Measurements from ENCODE around the gene APOC3.
"Not testable (repeated sequence)": the region's sequence is repeated elsewhere in the genome, so short reads cannot be mapped to it uniquely, and the experiment has no call there.

APOC3 gene

GRCh38 chr11:116828632-116829524 lies 829 bp upstream of the APOC3 start:
- in situ Hi-C loops (cut with MboI; ENCODE audit: low sequenced_read_pairs) = no loop called here

GRCh38 chr11:116830184-116830912 lies 641 bp downstream of the APOC3 start:
- in situ Hi-C loops (cut with MboI; ENCODE audit: low sequenced_read_pairs) = no loop called here

- in situ Hi-C loops (cut with MboI; ENCODE audit: low sequenced_read_pairs) = no loop called here
Measured at GRCh38 chr11:116831790-116832349, 2.2 kb downstream of the APOC3 start.

- in situ Hi-C loops (cut with MboI; ENCODE audit: low sequenced_read_pairs) = no loop called here
Measured at GRCh38 chr11:116832350-116833290, 2.9 kb downstream of the APOC3 start.

GRCh38 chr11:116833491-116833815 lies 3.7 kb downstream of the APOC3 start:
- in situ Hi-C loops (cut with MboI; ENCODE audit: low sequenced_read_pairs) = no loop called here

GRCh38 chr11:116833816-116834534 lies 4.3 kb downstream of the APOC3 start:
- in situ Hi-C loops (cut with MboI; ENCODE audit: low sequenced_read_pairs) = no loop called here

- in situ Hi-C loops (cut with MboI; ENCODE audit: low sequenced_read_pairs) = not testable (repeated sequence)
Measured at GRCh38 chr11:116834535-116835041, 4.9 kb downstream of the APOC3 start.

- in situ Hi-C loops (cut with MboI; ENCODE audit: low sequenced_read_pairs) = no loop called here
Measured at GRCh38 chr11:116835042-116835772, 5.5 kb downstream of the APOC3 start.

- in situ Hi-C loops (cut with MboI; ENCODE audit: low sequenced_read_pairs) = no loop called here
Measured at GRCh38 chr11:116835791-116836631, 6.3 kb downstream of the APOC3 start.

- in situ Hi-C loops (cut with MboI; ENCODE audit: low sequenced_read_pairs) = no loop called here
Measured at GRCh38 chr11:116836632-116836991, 6.9 kb downstream of the APOC3 start.

- in situ Hi-C loops (cut with MboI; ENCODE audit: low sequenced_read_pairs) = no loop called here
Measured at GRCh38 chr11:116837231-116838091, 7.8 kb downstream of the APOC3 start, which contains the start of gene APOA1. TSS of gene APOA1 (minus strand) at chr11:116837622. CDS start at chr11:116837387, 235 bp downstream.

- in situ Hi-C loops (cut with MboI; ENCODE audit: low sequenced_read_pairs) = no loop called here
Measured at GRCh38 chr11:116838321-116839084, 8.8 kb downstream of the APOC3 start.

- in situ Hi-C loops (cut with MboI; ENCODE audit: low sequenced_read_pairs) = no loop called here
Measured at GRCh38 chr11:116840224-116840745, 10.6 kb downstream of the APOC3 start.

GRCh38 chr11:116840746-116841296 lies 11.1 kb downstream of the APOC3 start:
- in situ Hi-C loops (cut with MboI; ENCODE audit: low sequenced_read_pairs) = no loop called here

- in situ Hi-C loops (cut with MboI; ENCODE audit: low sequenced_read_pairs) = no loop called here
Measured at GRCh38 chr11:116842117-116842516, 12.4 kb downstream of the APOC3 start.

GRCh38 chr11:116842909-116843308 lies 13.2 kb downstream of the APOC3 start:
- in situ Hi-C loops (cut with MboI; ENCODE audit: low sequenced_read_pairs) = no loop called here
